A673 (cell line): Measurements from ENCODE around the gene IFT122.

Source experiments
- CTCF ChIP-seq: fragments of 300-800, 200-600 bp; sonication (generic); conservative IDR thresholded peaks from 2 replicates; pipeline ENCODE4 v1.5.1; 2017; ENCODE audit warnings: low read depth, mild to moderate bottlenecking, antibody characterized with exemption, low read length, moderate library complexity, mixed read lengths
- EZH2 ChIP-seq: fragments of 200-600 bp; sonication (generic); IDR thresholded peaks from 2 replicates; pipeline ENCODE4 v1.6.1; 2017; ENCODE audit warnings: borderline replicate concordance, low read depth, mild to moderate bottlenecking, mixed read lengths, antibody characterized with exemption, low read length; ENCODE audit not compliant: poor library complexity, severe bottlenecking

GRCh38 chr3:129501630-129502029 lies 61.6 kb downstream of the IFT122 start:
- TF ChIP-seq EZH2 (no peak), CTCF (no peak)
